GM18526 (cell line): ENCODE measurements around the gene LRP2.

Source experiments
- POLR2A ChIP-seq: IDR thresholded peaks from 3 replicates; pipeline ENCODE4 v1.6.1; 2011; ENCODE audit not compliant: insufficient read length; ENCODE audit errors: extremely low read depth

LRP2 gene

DNA sequence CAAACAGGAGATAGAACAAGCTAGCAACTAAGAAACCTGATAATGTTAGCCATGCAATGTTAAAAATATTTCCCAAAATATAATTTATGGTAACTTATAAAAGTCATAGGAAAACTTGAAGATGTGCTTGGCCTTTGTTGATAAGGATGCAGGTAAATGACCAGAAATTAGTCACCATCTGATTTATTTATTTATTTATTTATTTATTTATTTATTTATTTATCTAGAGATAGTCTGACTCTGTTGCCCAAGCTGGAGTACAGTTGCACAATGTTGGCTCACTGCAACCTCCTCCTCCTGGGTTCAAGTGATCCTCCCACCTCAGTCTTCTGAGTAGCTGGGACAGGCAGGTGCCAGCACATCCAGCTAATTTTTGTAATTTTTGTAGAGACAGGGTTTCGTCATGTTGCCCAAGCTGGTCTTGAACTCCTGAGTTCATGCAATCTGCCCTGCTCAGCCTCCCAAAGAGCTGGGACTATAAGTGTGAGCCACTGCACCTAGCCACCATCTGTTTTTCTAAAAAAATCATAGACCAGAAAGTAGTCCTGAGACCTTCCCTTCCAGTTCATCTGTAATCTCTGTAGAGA is 183.4 kb downstream of the LRP2 start:
- no peak for TF ChIP-seq POLR2A

DNA sequence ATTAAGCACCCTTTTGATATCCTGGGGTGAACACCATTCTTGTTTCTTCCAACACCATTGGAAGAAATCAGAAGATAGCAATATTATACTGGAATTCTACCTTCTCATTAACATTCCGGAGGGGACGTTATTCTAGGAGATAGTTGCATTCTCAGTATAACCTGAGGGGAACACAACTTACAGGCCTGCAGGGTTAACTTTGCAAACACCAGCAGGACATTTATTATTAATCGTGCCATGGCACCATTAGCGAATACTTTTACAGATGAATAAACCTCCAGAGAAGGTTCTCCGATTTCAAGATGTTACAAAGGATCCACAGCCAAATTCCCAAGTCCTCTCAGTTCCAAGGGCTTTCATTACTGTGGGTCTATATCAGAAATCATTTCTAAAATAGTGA is 184.0 kb downstream of the LRP2 start:
- TF ChIP-seq POLR2A = no peak

DNA sequence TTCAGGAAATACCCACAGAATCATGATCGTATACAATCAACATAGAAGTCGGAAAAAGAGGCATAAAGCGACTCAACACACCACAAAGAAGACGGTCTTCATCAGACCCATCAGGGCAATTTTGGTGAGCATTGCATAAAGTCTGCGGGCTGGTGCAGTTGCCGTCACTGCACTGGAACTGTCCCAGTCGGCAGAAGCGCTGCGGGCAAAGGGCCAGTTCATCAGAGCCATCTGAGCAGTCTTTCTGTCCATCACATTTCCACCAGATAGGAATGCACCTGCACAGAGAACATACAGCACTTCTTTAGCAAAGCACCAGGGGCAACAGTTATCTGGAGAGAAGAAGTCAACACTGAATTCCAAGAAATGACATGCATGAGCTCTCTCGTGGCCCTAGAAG is 187.2 kb downstream of the LRP2 start:
- no peak for TF ChIP-seq POLR2A

GRCh38 chr2:169173876-169174275 is 188.5 kb downstream of the LRP2 start:
- no peak for TF ChIP-seq POLR2A

DNA sequence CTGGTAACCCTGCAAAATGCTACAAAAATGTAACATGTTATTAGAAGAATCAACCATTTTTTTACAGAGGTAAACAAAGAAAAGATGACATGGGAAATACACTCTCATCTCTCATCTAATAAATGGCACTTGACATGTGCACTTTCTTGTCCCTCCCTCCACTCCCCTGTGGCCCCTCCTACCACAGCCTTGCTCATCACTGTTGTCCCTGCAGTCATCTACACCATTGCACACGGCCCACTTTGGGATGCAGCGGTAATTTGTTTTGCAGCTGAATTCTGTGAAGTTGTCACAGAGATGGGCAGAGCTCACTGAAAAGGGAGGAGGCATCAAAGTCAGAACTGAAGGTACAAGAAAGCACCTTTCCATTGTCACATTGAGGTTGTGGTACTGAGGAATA is 189.4 kb downstream of the LRP2 start:
- TF ChIP-seq POLR2A = no peak

GRCh38 chr2:169172151-169172735 is 190.1 kb downstream of the LRP2 start:
- TF ChIP-seq POLR2A = no peak

DNA sequence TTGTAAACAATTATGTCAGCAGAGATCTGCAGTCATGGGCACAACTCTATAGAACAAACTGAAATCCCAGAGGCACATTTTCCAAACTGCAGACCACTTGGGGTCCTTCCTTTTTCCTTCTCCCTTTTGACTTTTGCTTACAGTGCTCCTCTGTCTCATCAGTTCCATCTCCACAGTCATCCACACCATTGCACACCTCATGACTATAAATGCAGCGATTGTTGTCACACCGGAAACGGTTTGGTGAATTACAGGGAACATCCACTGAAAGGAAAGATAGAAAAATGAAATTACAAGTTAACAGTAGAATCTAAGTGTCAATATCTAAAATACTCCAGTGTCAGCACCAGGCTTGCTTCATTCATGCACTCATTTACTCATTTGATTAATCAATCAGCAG is 196.5 kb downstream of the LRP2 start:
- TF ChIP-seq POLR2A = no peak

GRCh38 chr2:169164311-169164710 is 198.0 kb downstream of the LRP2 start:
- no peak for TF ChIP-seq POLR2A

DNA sequence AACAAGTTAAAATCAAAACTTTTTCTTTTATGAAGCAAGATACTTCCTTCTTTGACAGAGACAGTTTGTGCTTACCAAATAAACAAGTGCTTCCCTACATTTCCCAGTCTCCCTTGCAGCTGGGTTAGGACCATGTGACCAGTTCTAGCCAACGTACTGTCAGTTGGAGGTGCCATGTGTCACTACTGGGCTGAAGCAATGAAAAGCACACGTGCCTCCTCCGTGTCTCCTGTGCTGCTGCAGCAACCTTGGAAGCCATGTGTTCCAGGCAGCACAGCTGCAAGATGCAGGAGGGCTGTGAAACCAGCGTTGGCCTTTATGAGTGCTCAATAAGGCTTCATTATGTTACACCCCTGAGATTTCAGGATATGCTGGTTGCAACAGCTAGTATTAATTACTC is 199.7 kb downstream of the LRP2 start:
- no peak for TF ChIP-seq POLR2A

GRCh38 chr2:169160926-169161481 is 201.3 kb downstream of the LRP2 start:
- no peak for TF ChIP-seq POLR2A

DNA sequence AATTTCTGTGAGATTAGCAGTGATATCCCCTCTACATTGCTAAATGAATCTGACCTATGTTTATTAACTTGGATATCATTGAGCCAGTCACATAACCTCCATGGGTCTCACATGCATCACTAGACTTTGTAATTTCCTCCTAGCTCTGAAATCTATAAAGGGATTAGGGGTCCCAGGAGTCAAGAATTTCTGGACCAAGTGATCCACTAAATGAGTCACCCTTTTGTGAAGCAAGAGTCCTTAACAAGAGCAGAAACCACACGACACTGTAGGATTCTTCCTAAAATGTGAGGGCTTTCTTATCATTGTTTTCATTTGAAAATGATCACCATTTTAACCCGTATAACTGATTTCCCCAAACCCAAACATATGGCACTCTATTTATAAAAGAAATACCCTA is 202.6 kb downstream of the LRP2 start:
- no peak for TF ChIP-seq POLR2A

DNA sequence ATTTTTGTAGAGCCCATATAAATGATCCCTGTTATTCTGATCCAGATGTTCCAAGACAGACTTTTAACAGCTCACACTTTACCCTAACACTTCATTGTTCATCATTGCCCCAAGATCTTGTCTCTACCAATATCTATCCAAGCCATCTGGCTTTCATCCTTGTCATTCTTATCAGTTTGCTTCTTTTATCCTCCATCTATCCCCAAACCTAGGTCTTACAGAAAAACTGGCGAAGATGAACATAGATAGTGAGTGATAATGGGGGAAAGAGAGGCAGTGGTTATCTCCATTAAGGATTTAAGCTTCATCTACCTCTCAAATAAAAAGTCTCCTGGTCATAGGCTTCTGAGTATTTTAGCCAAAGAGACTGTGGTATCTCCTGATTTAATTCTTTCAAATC is 203.5 kb downstream of the LRP2 start:
- no peak for TF ChIP-seq POLR2A

- no peak for TF ChIP-seq POLR2A
Measured at GRCh38 chr2:169146220-169146619, 216.1 kb downstream of the LRP2 start.

DNA sequence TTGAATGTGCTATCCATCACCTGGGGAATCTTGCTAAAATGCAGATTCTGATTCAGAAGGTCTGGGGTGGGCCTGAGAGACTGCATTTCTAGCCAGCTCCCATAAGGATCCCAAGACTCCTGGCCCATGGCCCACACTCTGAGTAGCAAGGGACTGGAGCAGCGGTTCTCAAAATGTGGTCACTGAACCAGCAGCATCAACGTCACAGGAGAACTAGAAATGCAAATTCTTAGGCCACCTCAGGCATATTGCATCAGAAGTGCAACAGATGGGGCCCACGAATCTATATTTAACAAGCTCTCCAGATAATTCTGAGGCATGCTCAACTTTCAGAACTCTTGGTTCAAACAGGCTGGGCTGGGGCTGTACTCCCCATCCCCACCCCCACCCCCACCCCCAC is 218.3 kb downstream of the LRP2 start:
- no peak for TF ChIP-seq POLR2A

DNA sequence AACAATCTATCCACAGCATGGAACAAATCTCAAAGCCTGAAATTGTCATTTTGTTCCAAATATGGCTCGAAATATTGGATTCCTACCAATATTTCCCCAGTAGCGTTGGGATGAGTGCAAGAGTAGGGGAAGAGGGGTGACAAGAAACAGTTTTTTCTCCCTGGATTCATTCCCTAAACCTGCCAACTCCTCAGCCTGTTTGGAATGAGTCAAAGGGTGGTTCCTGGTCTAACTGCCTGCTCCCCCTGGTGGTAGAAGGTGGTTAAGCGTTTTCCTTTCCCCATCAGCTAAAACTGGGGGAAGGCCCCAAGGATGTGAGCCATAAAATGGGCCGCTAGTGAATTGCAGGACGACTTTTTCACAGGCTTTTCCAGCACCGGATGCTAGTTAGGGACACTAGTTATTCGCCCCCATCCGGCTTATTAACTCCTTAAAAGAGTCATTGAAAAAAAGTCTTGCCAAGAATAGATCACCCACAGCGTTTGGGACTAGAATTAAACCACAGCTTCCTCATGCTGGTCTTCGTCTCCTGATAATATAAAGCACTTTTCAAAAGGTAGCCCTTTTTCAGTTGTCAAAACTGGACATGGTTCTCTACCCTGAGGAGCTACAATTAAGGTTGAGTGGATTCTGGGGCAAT is 220.5 kb downstream of the LRP2 start:
- TF ChIP-seq POLR2A = no peak

DNA sequence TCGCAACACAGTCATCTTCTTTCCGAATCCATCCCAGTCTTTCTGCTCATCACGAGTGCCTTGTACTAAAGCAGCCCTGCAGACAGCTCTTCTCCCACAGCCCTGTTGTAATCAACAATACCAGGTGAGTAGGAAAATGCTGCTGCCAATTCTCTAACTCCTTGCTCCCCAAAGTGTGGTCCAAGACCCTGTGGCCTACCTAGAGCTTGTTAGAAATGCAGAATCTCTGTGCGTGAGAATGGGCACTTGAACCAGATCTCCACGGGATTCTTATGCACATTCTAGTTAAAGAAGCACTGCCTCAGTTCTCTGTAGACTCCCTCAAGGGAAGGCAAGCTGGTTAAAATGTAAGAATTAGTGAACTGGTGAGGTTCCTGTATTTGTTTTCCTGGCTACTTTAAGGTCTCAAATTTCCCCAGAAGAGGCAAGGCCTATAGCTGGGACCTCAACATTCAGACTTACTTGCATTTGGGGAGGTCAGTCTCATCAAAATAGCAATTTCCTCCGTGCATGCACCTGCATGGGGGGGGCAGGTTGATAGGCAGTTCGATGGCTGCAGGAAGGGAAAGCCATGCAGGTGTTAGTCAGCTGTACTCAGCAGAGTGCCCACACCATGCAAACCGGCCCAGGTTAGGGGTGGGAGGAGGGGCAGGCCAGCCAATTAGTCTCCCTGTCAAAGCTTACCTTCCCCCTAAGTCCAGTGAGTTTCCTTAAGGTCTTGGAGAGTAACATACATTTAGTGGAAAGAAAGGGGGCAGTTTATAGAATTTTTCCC is 222.2 kb downstream of the LRP2 start:
- no peak for TF ChIP-seq POLR2A
